Activated T-helper 2 cell treated with anti-CD3 and anti-CD28 coated beads, Interferon-gamma antibody, Interleukin-2, Interleukin-4, amounts not matched to agents 10 μg/mL and 5 μg/mL and 100 μg/mL, durations not matched to agents 14 hours and 24 hours and 36 hours (primary cell): ENCODE measurements around the gene GAB2. TPM values are rescaled to one million over a fixed set of nuclear protein-coding genes. Genes with fewer than 3 reads are reported as not detected.

Experiments used
- DNase-seq: peaks from one replicate; pipeline ENCODE4 v3.0.0; 2021; ENCODE audit warnings: low spot score
- H3K27ac Mint-ChIP-seq: one replicate; pipeline ENCODE4 v1.8.0; 2021; ENCODE audit warnings: mixed read lengths
- H3K27me3 Mint-ChIP-seq: one replicate; pipeline ENCODE4 v1.8.0; 2021; ENCODE audit warnings: low read depth, mixed read lengths
- H3K36me3 Mint-ChIP-seq: one replicate; pipeline ENCODE4 v1.8.0; 2021; ENCODE audit warnings: low read depth, mixed read lengths
- H3K4me1 Mint-ChIP-seq: one replicate; pipeline ENCODE4 v1.8.0; 2021; ENCODE audit warnings: low read depth, mixed read lengths
- H3K4me3 Mint-ChIP-seq: one replicate; pipeline ENCODE4 v1.8.0; 2021; ENCODE audit warnings: low read depth, mild to moderate bottlenecking, moderate library complexity, mixed read lengths
- H3K9me3 Mint-ChIP-seq: one replicate; pipeline ENCODE4 v1.8.0; 2021; ENCODE audit warnings: mixed read lengths
- intact Hi-C: fragments of 100-400 bp; cut with micrococcal nuclease; formaldehyde crosslinking; loops from one replicate; pipeline ENCODE4 v1.15.1; 2023
- total RNA-seq: library from RNA; stranded (reverse); gene quantifications from 2 replicates; pipeline ENCODE4 v1.2.3, GENCODE V29; 2022

GAB2 gene
- total RNA-seq, 1 donor from 2014 or later = 32.8 TPM

GRCh38 chr11:78220218-78221157 is 197.1 kb downstream of the GAB2 start:
- no peaks in the 10 kb centered on the region for H3K9me3 Mint-ChIP-seq
- H3K27ac Mint-ChIP-seq = peak overlapping the region; percentile 33
- no peaks in the 10 kb centered on the region for H3K27me3 Mint-ChIP-seq
- no peak overlapping the region for H3K4me3 Mint-ChIP-seq
- peaks cover 24% of the 10 kb centered on the region for H3K4me1 Mint-ChIP-seq
- DNase-seq = no peak
- peaks cover 76% of the 10 kb centered on the region for H3K36me3 Mint-ChIP-seq
- intact Hi-C loops = no loop called here

- H3K27me3 Mint-ChIP-seq = no peaks in the 10 kb centered on the region
- no peak overlapping the region for H3K4me3 Mint-ChIP-seq
- H3K36me3 Mint-ChIP-seq = peaks cover 76% of the 10 kb centered on the region
- no peak overlapping the region for H3K27ac Mint-ChIP-seq
- no peaks in the 10 kb centered on the region for H3K9me3 Mint-ChIP-seq
- no peak for DNase-seq
- intact Hi-C loops = no loop called here
- H3K4me1 Mint-ChIP-seq = peaks cover 16% of the 10 kb centered on the region
Observed at GRCh38 chr11:78219493-78220217, 198.0 kb downstream of the GAB2 start.

- Mint-ChIP-seq H3K4me1 (peaks cover 13% of the 10 kb centered on the region), H3K27me3 (no peaks in the 10 kb centered on the region), H3K4me3 (no peak overlapping the region), H3K27ac (no peak overlapping the region), H3K36me3 (peaks cover 76% of the 10 kb centered on the region), H3K9me3 (no peaks in the 10 kb centered on the region)
- DNase-seq = no peak
- intact Hi-C loops = no loop called here
Observed at GRCh38 chr11:78218707-78219492, 198.7 kb downstream of the GAB2 start.

GRCh38 chr11:78217650-78218541 is 199.7 kb downstream of the GAB2 start:
- H3K27ac Mint-ChIP-seq = no peak overlapping the region
- H3K9me3 Mint-ChIP-seq = no peaks in the 10 kb centered on the region
- intact Hi-C loops = no loop called here
- no peak overlapping the region for H3K4me3 Mint-ChIP-seq
- no peaks in the 10 kb centered on the region for H3K27me3 Mint-ChIP-seq
- peaks cover 10% of the 10 kb centered on the region for H3K4me1 Mint-ChIP-seq
- no peak for DNase-seq
- peaks cover 67% of the 10 kb centered on the region for H3K36me3 Mint-ChIP-seq

- Mint-ChIP-seq H3K36me3 (peaks cover 71% of the 10 kb centered on the region), H3K27me3 (no peaks in the 10 kb centered on the region), H3K4me1 (peaks cover 15% of the 10 kb centered on the region), H3K9me3 (no peaks in the 10 kb centered on the region), H3K4me3 (no peak overlapping the region), H3K27ac (peak overlapping the region; percentile 25)
- DNase-seq = no peak
- intact Hi-C loops = no loop called here
Observed at GRCh38 chr11:78216571-78217287, 200.9 kb downstream of the GAB2 start.

- intact Hi-C loops = no loop called here
- H3K27ac Mint-ChIP-seq = no peak overlapping the region
- no peaks in the 10 kb centered on the region for H3K9me3 Mint-ChIP-seq
- H3K4me1 Mint-ChIP-seq = peaks cover 14% of the 10 kb centered on the region
- no peaks in the 10 kb centered on the region for H3K27me3 Mint-ChIP-seq
- no peak for DNase-seq
- no peak overlapping the region for H3K4me3 Mint-ChIP-seq
- peaks cover 71% of the 10 kb centered on the region for H3K36me3 Mint-ChIP-seq
Observed at GRCh38 chr11:78216021-78216420, 201.6 kb downstream of the GAB2 start.

- DNase-seq = no peak
- Mint-ChIP-seq H3K27me3 (no peaks in the 10 kb centered on the region), H3K27ac (no peak overlapping the region), H3K9me3 (no peaks in the 10 kb centered on the region), H3K36me3 (peaks cover 74% of the 10 kb centered on the region), H3K4me3 (no peak overlapping the region), H3K4me1 (peaks cover 11% of the 10 kb centered on the region)
- intact Hi-C loops = no loop called here
Observed at GRCh38 chr11:78214331-78215194, 203.1 kb downstream of the GAB2 start.

- Mint-ChIP-seq H3K4me3 (no peak overlapping the region), H3K4me1 (peaks cover 11% of the 10 kb centered on the region), H3K27me3 (no peaks in the 10 kb centered on the region), H3K9me3 (no peaks in the 10 kb centered on the region), H3K36me3 (peaks cover 78% of the 10 kb centered on the region), H3K27ac (no peak overlapping the region)
- no peak for DNase-seq
- intact Hi-C loops = no loop called here
Observed at GRCh38 chr11:78213526-78214330, 203.9 kb downstream of the GAB2 start.

GRCh38 chr11:78212586-78213371 is 204.8 kb downstream of the GAB2 start:
- H3K4me3 Mint-ChIP-seq = no peak overlapping the region

GRCh38 chr11:78211565-78211964 is 206.1 kb downstream of the GAB2 start:
- intact Hi-C loops = no loop called here
- peaks cover 8% of the 10 kb centered on the region for H3K4me1 Mint-ChIP-seq
- H3K27ac Mint-ChIP-seq = no peak overlapping the region
- H3K4me3 Mint-ChIP-seq = no peak overlapping the region
- H3K27me3 Mint-ChIP-seq = no peaks in the 10 kb centered on the region
- no peak for DNase-seq
- H3K9me3 Mint-ChIP-seq = no peaks in the 10 kb centered on the region
- H3K36me3 Mint-ChIP-seq = peaks cover 62% of the 10 kb centered on the region

More at GRCh38 chr11:78212586-78213371, 204.8 kb downstream of the GAB2 start:
- no peaks in the 10 kb centered on the region for H3K27me3 Mint-ChIP-seq
- no peak overlapping the region for H3K27ac Mint-ChIP-seq
- intact Hi-C loops = no loop called here
- no peak for DNase-seq
- peaks cover 73% of the 10 kb centered on the region for H3K36me3 Mint-ChIP-seq
- no peaks in the 10 kb centered on the region for H3K9me3 Mint-ChIP-seq
- H3K4me1 Mint-ChIP-seq = peaks cover 11% of the 10 kb centered on the region
